Kidney (tissue), 14 donors: ENCODE data around the gene MCF2L. TPM values are rescaled to one million over a fixed set of nuclear protein-coding genes. Genes with fewer than 3 reads are reported as not detected.
"Not testable (repeated sequence)": the region's sequence is repeated elsewhere in the genome, so short reads cannot be mapped to it uniquely, and the experiment has no call there.

Experiments used
- DNase-seq, 5 donors: peaks; one replicate each; pipeline ENCODE4 v3.0.0-alpha.2; 2013 to 2020
- FAIRE-seq: peaks from 2 replicates; lab custom pipeline; 2012; peaks lifted over from hg19 to GRCh38; lab: Jason Lieb, UNC
- H3K27ac ChIP-seq, 2 donors: one replicate each; pipeline ENCODE4 v1.7.0; 2013; ENCODE audit warnings: low read depth in 2 of 2, low read length in 2 of 2, inconsistent platforms in 1 of 2
- H3K27me3 ChIP-seq: one replicate; pipeline ENCODE4 v1.7.1; 2013; ENCODE audit warnings: low read length, inconsistent platforms; ENCODE audit not compliant: control insufficient read depth, insufficient read depth
- H3K36me3 ChIP-seq, 3 donors: one replicate each; pipeline versions ENCODE4 v1.7.0 to v1.7.1; 2013; ENCODE audit warnings: low read length in 3 of 3, control low read depth in 1 of 3, inconsistent platforms in 1 of 3; ENCODE audit not compliant: insufficient read depth in 3 of 3, control insufficient read depth in 2 of 3
- H3K4me1 ChIP-seq, 3 donors: one replicate each; pipeline versions ENCODE4 v1.7.0 to v1.7.1; 2013; ENCODE audit warnings: low read length in 3 of 3, inconsistent platforms in 1 of 3, low read depth in 1 of 3; ENCODE audit not compliant: control insufficient read depth in 2 of 3, insufficient read depth in 2 of 3
- H3K4me3 ChIP-seq, 3 donors: one replicate each; pipeline versions ENCODE4 v1.7.0 to v1.8.1; 2013; ENCODE audit warnings: low read length in 3 of 3, control low read depth in 1 of 3, inconsistent platforms in 1 of 3
- H3K9ac ChIP-seq, 3 donors: one replicate each; pipeline versions ENCODE4 v1.7.0 to v1.7.1; 2013; ENCODE audit warnings: low read length in 3 of 3, control low read depth in 1 of 3, inconsistent platforms in 1 of 3
- H3K9me3 ChIP-seq, 3 donors: one replicate each; pipeline versions ENCODE4 v1.7.0 to v1.7.1; 2013; ENCODE audit warnings: low read length in 3 of 3, control low read depth in 1 of 3, inconsistent platforms in 1 of 3; ENCODE audit not compliant: control insufficient read depth in 2 of 3, insufficient read depth in 1 of 3
- intact Hi-C: fragments of 100-400 bp; cut with DNase I; formaldehyde crosslinking; loops from one replicate; pipeline ENCODE4 v1.11.1; 2022
- polyA plus RNA-seq: library from polyadenylated mRNA; stranded (reverse); fragments of 350-450 nt; fragmentation: Illumina TruSeq; extraction: RNeasy Lipid Tissue Mini Kit (QIAGEN cat#74804); gene quantifications from one replicate; pipeline ENCODE4 v1.2.3, GENCODE V29; 2014; ENCODE audit warnings: low read depth, low replicate concordance; ENCODE audit not compliant: insufficient read depth
- total RNA-seq: library from RNA; stranded (reverse); fragmentation: NEBNext Ultra II Directional; extraction: Animal tissue kit (Norgen Biotek cat#: 25700); gene quantifications from one replicate; pipeline ENCODE4 v1.2.1, GENCODE V29; 2021
- TF ChIP-seq, protein P1 (sequence below): IDR thresholded peaks from 3 replicates; pipeline ENCODE4 v1.5.1; 2012; ENCODE audit warnings: mild to moderate bottlenecking, moderate library complexity, borderline replicate concordance; ENCODE audit not compliant: insufficient read depth; ENCODE audit errors: extremely low read depth
- donor health status: control.
- donor health status: control.
- donor health status: control.
- donor health status: control.
- donor health status: control.
- donor health status: DM: yes; HTN: yes; CAD: no.
- donor health status: Normal renal cell carcinoma (clear cell type).

The MCF2L gene
- total and polyA plus RNA-seq, 2 donors from 2014 or later, result 12.1 to 61.9 TPM

DNA sequence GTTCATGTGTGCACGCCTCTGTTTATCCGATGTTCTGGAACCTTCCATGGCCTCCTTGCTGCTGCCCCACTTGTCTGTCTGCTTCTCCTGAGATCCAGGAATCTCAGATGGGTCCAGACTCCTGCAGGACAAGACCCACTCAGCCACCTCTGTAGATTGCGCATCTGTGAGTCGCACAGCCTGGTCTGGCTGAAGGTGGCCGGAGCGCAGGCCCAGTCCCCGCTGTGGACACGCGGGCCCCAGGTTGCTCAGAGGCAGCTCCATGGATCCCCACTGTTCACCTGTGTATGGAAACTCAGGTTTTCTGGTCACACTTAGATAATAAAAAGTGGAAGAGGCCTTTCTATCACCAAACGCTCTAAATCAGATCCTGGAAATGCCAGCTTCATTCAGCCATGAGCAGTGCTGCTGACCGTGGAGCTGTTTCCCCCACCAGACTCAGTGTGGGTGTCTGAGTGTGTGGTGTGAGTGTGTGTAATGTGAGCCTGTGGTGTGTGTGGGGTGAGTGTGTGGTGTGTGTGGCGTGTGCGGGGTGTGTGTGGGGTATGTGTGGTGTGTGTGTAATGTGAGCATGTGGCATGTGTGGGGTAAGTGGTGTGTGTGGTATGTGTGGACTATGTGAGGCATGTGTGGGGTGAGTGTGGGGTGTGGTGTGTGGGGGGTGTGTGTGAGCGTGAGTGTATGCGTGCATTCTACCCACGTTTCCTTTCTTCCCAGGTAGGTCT, 59.5 kb downstream of the MCF2L start:
- peaks cover 0 to 5% (median 0%) of the 10 kb centered on the region in 3 donors for H3K36me3 ChIP-seq
- no peaks in the 10 kb centered on the region for H3K27me3 ChIP-seq
- H3K9ac ChIP-seq, result no peak overlapping the region
- FAIRE-seq (no peak), DNase-seq (no peak)
- intact Hi-C loops, result no loop called here
- no peaks in the 10 kb centered on the region for H3K9me3 ChIP-seq
- H3K4me3 ChIP-seq, result no peak overlapping the region
- no peak overlapping the region for H3K27ac ChIP-seq
- no peaks in the 10 kb centered on the region for H3K4me1 ChIP-seq
- TF ChIP-seq, protein P1, sequence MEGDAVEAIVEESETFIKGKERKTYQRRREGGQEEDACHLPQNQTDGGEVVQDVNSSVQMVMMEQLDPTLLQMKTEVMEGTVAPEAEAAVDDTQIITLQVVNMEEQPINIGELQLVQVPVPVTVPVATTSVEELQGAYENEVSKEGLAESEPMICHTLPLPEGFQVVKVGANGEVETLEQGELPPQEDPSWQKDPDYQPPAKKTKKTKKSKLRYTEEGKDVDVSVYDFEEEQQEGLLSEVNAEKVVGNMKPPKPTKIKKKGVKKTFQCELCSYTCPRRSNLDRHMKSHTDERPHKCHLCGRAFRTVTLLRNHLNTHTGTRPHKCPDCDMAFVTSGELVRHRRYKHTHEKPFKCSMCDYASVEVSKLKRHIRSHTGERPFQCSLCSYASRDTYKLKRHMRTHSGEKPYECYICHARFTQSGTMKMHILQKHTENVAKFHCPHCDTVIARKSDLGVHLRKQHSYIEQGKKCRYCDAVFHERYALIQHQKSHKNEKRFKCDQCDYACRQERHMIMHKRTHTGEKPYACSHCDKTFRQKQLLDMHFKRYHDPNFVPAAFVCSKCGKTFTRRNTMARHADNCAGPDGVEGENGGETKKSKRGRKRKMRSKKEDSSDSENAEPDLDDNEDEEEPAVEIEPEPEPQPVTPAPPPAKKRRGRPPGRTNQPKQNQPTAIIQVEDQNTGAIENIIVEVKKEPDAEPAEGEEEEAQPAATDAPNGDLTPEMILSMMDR, result no peak

DNA sequence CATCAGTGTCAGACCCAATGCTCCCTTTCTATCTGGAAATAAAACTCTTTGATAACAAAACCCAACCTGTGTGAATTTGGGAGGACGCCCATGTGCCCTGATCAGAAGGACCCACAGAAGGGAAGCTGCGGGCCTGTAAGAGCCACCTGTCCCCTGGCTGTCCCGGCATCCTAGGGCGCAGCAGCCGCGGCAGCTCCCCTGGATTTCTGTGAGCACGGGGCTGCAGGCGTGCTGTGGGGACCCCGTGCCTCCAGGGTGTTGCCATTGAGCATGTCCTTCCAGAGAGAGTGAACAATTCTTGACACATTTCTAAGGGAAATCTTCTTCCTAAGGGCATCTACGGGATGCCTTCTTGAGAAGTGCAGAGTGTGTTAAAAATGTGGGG, 60.0 kb downstream of the MCF2L start:
- Histone ChIP-seq H3K9me3 (no peaks in the 10 kb centered on the region), H3K4me1 (no peaks in the 10 kb centered on the region), H3K27ac (no peak overlapping the region), H3K27me3 (no peaks in the 10 kb centered on the region), H3K4me3 (no peak overlapping the region), H3K36me3 (peaks cover 0 to 5% (median 0%) of the 10 kb centered on the region in 3 donors), H3K9ac (no peak overlapping the region)
- FAIRE-seq (no peak), DNase-seq (no peak)
- intact Hi-C loops, result no loop called here
- TF ChIP-seq, protein P1, result no peak

DNA sequence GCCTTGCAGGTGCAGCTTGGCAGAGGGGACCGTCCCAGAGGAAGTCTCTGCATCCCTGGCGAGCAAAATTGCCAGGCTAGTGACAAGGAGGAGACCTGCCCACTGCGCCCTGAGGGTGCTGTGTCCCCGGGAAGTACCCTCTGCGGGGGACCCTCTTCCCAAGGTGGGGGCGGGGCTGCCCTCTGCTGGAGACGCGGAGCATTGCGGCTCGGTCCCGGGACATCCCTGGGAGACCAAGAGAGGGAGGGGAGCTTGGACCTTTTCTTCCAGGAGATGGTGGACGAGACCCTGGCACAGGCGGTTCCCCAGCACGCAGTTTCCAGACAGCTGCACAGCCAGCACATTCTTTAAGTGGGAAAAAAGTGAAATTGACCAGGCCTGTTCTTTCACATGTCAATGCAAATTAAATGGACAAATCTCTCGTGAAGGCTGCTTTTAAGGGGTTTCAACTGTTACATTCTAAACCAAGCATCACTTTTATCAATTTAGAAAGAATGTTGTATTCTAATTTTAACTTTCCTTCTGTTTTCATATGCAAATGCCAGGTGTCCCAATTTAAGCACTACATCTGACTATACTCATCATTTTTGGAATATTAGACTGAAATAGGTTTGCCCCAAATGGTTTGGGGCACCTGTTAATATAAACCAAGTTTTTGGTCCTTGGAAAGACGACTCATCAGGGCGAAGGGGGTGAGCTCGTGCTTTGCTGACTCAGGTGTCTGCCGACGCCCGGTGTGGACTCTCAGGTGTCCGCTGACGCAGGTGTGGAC, 60.7 kb downstream of the MCF2L start:
- no peak for FAIRE-seq

DNA sequence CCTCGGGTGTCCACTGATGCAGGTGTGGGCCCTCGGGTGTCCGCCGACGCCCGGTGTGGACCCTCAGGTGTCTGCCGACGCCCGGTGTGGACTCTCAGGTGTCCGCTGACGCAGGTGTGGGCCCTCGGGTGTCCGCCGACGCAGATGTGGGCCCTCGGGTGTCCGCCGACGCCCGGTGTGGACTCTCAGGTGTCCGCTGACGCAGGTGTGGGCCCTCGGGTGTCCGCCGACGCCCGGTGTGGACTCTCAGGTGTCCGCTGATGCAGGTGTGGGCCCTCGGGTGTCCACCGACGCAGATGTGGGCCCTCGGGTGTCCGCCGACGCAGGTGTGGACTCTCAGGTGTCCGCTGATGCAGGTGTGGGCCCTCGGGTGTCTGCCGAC, 61.2 kb downstream of the MCF2L start:
- H3K27me3 ChIP-seq, H3K4me1 ChIP-seq, H3K36me3 ChIP-seq, H3K9ac ChIP-seq, intact Hi-C loops, H3K27ac ChIP-seq, H3K9me3 ChIP-seq, FAIRE-seq, H3K4me3 ChIP-seq: not testable (repeated sequence)
- peak in 1 of 5 donors; percentile 54 for DNase-seq

More for the DNA sequence above, 60.7 kb downstream of the MCF2L start:
- TF ChIP-seq, protein P1, result peak; percentile 67
- DNase-seq, result peak in 4 of 5 donors; percentile 22 to 74 (median 68)
- no peaks in the 10 kb centered on the region for H3K4me1 ChIP-seq
- no peak overlapping the region for H3K4me3 ChIP-seq
- H3K27ac ChIP-seq, result no peak overlapping the region
- H3K36me3 ChIP-seq, result peaks cover 0 to 5% (median 0%) of the 10 kb centered on the region in 3 donors
- intact Hi-C loops, result no loop called here
- H3K27me3 ChIP-seq, result no peaks in the 10 kb centered on the region
- no peak overlapping the region for H3K9ac ChIP-seq
- H3K9me3 ChIP-seq, result no peaks in the 10 kb centered on the region
